Superior temporal gyrus (tissue), 1 donor: Measurements from ENCODE around the gene LRRC37A3.
A peak's percentile ranks its signal among the peaks of the same experiment; 100 is the strongest.
"Not testable (repeated sequence)": the region's sequence is repeated elsewhere in the genome, so short reads cannot be mapped to it uniquely, and the experiment has no call there.

Source experiments
- DNase-seq: peaks from one replicate; pipeline ENCODE4 v3.0.0-alpha.2; 2016; ENCODE audit errors: extremely low spot score

The LRRC37A3 gene

DNA sequence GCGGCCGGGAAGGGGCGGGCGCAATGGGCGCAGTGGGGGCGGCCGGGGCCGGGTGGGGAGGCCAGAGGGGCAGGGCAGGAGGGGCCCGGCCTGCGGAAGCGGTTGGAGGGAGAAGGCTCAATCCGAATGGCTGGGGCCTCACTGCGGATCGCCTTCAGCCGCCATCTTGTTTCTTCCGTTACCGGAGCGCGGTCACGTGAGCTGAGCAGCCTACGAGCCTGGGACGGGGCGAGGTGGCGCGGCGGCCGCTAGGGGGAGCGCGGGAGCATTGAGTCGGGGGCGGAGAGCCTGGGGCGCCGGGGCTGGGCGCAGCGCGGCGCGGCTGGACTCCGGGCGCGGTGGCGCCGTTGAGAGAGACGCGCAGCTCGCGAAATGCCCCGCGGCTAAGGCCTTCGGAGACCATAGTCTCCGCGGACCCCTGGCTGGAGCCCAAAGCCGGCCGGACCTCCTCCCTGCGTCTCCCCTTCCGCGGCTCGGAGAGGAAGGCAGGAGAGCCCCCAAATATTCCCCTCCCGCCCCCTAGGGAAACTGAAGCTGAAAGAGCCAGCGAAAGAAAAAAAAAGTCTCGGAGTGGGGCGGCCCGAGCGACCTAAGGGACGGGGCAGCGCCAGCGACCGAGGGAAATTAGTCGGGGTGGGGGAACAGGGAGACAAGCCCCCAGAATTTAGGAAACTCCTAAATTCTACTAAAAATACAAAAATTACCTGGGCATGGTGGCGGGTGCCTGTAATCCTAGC is at the start of gene LRRC37A3:
Gene LRRC37A3 (minus strand): TSS at position 190 of the 737 bp plus-strand sequence. CDS start 22,221 bp downstream, outside the sequence.
- DNase-seq: peak; percentile 99

DNA sequence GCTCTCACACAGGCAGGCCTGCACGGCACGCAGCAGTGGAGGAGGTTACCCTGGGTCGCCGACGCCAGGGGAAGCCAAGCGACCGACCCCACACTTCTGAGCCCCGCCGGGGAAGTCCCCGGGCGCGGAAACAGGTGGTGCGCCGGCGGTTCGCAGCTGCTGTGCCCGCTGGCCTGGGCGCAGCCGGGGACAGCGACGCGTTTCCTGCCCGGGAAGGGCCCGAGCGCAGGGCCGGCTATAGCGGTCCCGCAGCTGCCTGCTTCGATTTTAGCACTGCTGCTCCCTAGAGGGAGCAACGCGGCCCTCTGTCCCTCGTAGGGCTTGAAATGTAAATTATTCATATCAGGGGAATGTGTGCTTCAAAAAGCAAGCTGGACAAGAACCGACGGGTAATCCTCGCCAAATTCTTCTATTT is 46.6 kb upstream of the LRRC37A3 start:
- DNase-seq: not testable (repeated sequence)

DNA sequence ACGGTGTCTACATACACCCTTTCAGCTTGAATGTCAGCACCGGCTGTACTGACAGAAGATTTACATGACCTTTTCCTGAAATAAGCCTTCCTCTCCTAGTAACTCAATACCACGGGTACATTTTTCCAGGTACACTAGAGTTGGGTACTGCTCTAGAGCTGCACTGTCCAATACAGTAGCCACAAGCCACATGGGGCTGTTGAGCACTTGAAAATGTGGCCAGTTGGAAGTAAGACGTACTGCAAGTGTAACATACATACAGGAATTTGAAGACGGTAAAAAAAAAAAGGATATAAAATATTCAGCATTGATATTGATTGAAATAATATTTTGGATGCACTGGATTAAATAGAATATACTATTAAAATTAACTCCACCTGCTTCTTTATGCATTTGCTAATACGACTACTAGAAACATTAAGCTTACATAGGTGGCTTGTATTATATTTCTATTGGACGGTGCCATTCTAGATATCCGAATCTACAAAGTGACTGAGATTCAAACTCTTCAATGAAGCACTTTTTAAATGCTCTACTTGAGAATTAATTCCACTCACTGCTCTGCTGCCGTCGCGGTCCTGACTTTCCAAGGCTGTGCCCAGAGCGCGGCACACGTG is 46.1 kb upstream of the LRRC37A3 start:
- DNase-seq: not testable (repeated sequence)

DNA sequence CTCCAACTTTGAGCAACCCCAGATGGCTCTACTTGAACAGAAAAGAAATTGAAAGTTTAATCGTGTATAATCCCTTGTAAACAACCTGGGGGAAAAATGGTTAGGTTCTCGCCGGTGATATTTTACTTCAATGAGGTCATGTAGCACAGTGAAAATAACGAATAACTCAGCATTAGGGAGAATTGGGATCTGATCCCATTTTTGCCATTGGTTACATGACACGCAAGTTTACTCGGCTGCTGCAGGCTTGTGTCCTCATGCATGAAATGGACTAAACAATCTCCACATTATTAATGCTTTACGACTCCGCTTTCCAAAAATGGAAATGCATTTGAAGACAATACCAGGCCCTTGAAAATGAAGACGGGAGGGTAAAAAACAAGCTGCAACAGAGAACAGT is 45.5 kb upstream of the LRRC37A3 start:
- DNase-seq: no peak

DNA sequence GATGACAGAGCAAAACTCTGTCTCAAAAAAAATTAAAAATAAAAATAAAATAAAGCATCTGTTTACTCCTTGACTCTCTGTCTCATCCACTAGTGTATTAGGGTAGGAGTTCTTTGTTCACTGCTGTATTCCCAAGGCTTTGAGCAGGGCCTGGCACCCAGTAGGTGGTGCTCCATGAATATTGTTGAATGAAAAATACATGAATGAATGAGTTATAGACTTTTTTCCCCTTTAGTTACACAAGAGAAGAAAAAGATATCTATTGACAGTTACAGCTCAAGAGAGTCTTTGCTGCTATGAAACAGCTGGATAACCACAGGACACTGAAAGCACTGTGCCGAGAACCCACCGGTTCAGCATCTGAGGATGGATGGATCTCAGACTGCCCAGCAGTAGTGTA is 44.5 kb upstream of the LRRC37A3 start:
- not testable (repeated sequence) for DNase-seq

DNA sequence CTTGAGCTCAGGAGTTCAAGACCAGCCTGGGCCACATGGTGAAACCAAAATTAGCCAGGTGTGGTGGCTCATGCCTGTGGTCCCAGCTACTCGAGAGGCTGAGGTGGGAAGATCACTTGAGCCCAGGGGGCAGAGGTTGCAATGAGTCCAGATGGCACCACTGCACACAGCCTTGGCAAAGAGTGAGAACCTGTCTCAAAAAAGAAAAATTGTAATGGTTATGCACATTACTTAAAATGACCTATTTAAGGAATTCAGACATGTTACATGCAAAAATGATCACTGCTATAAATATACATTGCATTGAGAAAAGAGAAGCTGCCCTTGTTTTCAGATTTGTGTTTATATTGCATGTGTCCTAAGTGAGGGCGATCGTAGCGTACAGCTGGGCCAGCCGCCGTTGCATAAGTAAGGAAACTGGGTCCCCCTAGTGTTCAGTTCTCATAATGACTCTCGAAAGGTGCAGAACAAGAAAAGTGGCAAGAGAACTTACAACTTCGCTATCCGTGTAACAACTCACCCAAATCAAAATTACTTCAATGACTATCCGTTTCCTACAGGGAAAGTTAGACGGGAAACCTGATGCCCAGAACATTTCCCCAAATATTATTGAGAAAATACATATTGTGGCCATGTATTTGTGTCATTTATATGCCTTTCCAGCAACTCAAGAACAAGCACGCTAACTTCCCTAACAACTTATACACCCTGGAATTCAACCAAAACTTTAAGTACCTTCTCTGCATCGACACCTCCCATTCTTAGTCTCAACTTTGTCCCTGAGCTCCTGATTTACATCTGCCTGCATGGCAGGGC is 42.5 kb upstream of the LRRC37A3 start:
- peak; percentile 88 for DNase-seq

DNA sequence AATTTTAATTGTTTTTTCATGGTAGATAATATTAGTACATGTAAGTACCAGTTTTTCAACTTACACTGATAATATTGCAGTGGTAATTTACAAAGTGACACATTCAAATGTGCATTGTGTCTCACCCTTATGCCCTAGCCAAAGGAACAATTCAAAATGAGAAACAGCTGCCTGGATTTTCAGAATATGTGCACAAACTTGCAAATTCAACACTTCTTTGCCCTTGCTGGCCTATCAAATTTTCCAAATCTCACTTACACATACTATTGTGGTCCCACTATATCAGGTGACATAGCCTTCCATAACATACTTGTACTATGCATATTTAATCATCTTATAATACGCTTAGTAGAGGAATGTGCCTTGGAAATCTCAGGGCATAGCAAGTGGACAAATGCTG is 32.6 kb upstream of the LRRC37A3 start:
- no peak for DNase-seq

DNA sequence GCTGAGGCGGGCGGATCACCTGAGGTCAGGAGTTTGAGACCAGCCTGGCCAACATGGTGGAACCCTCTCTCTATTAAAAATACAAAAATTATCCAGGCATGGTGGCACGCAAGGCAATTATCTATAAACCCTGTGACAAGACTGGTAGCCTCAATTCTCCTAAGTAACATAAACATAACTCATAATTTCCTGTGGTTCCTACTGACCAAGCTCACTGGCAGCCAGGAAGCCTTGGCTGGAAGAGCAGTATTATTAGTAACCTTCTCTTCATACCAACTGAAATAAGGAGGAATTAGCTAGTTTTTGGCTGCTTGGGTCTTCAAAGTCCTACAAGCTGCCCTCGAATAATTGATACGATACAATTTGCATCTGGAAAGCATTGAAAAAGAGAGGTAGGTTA is 31.6 kb upstream of the LRRC37A3 start:
- DNase-seq: no peak

DNA sequence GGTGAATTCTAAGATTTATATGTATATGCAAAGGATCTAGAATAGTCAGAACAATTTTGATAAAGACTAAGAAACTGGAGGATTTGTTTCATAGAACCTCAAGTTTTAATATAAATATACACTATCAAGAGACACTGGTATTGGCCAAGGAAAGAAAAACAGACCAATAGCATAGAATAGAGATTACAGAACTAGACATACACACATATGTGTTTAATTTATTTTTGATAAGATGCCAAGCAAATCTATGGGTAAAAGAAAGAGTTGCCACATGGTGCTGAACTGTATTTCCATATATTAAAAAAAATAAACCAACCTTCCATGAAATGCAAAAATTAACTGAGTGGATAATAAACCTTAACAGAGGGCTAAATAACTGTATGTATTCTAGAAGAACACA is 27.9 kb upstream of the LRRC37A3 start:
- no peak for DNase-seq

DNA sequence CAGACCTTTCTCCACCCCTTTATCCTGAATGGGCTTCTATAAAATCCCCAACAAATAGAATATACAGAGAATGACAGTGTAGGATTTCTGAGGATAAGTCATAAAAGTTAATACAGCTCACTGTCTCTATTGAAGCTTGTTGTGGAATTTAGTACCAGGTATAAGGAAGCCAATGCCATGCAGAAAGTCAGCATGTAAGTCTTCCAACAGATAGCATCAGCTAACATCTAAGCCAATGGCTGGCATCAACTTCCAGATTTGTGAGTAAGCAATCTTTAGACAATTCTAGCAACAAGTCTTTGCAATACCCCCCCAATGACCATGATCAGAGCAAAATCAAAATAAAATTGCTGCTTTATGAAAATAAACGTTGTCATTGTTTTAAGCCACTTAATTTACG is 22.5 kb upstream of the LRRC37A3 start:
- DNase-seq: no peak

DNA sequence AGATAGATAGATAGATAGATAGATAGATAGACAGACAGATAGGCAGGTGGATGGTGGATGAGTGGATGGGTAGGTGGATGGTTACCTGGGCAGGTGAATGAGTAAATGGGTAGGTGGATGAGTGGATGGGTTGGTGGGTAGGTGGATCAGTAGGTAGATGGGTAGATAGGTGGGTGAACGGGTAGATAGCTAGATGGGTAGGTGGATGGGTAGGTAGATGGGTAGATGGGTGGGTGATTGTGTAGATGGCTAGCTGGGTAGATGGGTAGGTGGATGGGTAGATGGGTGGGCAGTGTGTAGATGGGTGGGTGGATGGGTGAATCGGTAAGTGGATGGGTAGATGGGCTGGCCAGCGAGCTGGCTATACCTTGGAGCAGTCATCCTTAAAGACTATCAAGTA is 21.8 kb upstream of the LRRC37A3 start:
- DNase-seq: no peak

DNA sequence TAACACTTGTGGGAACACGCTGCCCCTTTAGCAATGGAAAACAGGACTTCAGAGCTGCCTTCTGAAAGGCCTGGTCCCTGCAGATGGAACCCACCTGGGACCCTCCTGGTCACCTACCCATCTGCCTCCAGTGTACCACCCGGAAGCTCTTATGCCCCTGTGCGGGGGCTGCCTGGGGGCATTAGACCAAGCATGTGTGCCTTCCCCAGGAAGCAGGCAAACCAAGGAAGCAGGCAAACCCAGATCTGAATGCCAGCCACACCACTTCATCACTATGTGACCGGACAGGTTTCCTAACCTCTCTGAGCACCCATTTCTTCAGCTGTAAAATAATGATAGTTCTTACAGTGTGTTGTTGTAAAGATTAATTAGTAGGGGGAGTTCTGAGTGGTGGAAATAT is 20.8 kb upstream of the LRRC37A3 start:
- no peak for DNase-seq

DNA sequence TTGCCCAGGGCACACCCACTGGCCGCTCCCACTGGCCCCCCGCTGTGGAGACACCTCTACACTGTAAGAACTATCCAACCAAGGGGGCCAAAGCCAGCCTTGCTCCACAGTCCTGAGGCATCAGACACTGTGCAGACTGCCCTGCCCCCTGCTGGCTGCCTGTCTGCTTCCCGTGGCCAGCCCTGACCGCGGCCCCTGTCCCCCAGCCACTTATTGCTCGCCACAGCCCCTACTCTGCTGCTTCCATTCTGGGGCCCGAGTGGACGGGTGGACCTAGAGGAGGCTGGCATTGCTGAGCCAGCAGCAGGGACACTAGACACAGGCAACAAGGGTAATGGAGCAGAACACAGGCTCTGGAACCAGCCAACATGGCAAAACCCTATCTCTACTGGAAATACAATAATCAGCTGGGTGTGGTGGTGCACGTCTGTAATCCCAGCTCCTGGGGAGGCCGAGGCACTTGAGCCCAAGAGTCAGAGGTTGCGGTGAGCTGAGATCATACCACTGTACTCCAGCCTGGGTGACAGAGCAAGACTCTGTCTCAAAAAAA is 19.7 kb upstream of the LRRC37A3 start:
- no peak for DNase-seq

DNA sequence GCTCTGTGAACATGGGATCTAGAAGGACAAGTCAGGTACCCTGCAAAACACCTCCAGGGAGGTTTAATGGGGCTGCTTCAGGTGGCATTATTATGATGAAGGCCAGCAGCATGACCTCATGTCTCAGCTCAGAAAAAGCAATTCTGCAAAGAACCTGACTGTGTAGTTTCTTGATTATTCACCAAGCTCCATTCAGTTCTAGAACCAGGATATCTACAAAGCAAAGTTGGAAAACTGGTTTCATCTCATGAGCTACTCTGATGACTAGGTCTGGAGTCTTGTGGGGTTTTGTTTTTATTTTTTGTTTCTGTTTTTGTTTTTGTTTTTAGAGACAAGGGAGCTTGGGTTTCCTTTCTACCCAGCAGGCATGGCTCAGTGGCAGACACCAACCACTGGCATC is 19.0 kb upstream of the LRRC37A3 start:
- DNase-seq: no peak

DNA sequence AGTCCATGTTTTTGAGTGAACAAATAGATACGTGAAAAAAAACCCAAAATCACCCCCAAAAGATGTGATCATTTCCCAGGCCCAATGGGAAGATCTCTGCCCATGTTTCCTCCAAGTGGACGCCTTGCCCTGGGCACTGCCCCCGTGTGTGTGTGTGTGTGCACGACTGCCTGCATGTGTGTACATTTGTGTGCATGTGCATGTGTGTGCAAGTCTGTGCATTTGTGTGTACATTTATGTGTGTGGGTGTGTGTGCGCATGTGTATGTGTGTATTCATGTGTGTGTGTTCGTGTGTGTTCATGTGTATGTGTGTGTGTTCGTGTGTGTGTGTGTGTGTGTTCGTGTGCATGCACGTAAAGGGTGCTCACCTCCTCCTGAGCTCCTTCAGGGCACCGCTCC is 16.8 kb upstream of the LRRC37A3 start:
- DNase-seq: no peak

DNA sequence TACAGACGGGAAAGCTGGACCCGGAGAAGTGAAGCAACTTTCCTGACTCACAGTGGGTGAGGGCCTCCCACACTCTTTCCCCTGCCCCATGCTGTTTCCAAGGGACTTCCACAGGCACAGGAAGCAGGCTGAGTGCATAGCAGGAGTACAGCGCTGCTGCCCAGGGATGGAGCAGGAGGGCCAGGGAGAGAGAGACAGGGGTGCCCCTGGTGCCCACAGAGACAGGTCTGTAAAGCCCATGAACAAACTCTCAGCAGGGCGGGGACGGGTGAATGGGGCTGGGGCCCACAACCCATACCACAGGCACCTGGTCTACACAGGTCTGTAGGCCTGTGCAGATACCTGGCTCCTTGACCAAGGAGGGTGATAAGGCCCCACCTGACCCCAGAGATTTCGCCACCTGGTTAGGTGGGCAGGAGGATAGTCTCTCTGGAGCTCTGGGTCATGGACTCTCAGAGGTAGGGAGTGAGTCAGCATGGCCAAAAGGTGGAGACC is 15.1 kb upstream of the LRRC37A3 start:
- not testable (repeated sequence) for DNase-seq

DNA sequence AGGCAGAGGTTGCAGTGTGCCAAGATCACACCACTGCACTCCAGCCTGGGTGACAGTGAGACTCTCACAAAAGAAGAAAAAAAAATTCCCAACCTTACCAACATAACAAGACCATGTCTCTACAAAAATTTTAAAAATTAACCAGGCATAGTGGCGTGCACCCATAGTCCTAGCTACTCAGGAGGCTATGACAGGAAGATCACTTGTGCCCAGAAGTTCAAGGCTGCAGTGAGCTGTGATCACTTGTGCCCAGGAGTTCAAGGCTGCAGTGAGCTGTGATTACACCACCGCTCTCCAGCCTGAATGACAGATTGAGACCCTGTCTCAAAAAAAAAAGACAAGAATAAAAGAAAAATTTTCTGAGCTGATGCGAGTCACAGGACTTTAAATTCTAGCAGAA is 13.6 kb upstream of the LRRC37A3 start:
- DNase-seq: not testable (repeated sequence)

DNA sequence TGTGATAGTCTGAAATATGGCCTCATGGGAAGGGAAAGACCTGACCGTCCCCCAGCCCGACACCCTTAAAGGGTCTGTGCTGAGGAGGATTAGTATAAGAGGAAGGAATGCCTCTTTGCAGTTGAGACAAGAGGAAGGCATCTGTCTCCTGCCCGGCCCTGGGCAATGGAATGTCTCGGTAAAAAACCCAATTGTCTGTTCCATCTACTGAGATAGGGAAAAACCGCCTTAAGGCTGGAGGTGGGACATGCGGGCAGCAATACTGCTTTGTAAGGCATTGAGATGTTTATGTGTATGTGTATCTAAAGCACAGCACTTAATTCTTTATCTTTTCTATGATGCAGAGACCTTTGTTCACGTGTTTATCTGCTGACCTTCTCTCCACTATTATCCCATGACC is 11.1 kb upstream of the LRRC37A3 start:
- DNase-seq: not testable (repeated sequence)

DNA sequence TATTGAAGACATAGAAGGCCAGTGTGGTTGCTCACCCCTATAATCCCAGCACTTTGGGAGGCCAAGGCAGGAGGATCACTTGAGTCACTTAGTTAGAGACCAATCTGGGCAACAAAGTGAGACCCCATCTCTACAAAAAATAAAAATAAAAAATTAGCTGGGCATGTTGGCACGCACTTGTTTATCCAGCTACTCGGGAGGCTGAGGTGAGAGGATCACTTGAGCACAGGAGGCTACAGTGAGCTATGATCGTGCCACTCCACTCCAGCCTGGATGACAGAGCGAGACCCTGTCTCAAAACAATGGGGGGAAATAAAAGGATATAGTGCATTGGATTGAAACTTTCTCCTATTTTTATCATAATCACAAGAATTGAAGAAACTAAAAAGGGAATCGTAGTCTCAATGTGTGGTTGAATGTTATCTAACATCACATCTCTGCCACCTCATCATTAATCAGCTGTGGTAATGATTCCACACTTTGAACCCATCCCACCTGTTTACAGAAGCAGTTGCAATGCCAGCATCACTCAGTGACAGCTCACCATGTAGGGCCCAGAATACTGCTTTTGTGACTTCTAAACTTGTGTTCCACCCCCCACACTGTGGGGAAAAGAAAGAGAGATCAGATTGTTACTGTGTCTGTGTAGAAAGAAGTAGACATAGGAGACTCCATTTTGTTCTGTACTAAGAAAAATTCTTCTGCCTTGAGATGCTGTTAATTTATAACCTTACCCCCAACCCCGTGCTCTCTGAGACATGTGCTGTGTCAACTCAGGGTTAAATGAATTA is 10.3 kb upstream of the LRRC37A3 start:
- DNase-seq: not testable (repeated sequence)

DNA sequence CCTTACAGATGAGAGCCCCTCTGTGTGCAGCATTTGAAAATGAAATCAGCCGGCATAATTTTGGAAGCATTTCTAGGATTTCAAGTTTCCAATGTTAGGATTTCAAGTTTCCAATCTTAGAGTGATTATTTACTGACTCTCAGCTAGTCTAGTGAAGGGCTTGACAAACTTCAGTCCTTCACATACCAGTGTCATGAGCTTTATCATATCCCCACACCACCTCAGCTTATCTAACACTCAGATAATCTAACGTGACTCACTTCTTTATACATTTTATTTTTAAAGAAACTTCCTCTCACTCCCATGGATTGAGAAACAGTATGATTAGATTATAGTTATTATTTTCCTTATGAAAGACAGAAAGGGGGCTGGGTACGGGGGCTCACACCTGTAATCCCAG is 9.4 kb upstream of the LRRC37A3 start:
- DNase-seq: not testable (repeated sequence)

DNA sequence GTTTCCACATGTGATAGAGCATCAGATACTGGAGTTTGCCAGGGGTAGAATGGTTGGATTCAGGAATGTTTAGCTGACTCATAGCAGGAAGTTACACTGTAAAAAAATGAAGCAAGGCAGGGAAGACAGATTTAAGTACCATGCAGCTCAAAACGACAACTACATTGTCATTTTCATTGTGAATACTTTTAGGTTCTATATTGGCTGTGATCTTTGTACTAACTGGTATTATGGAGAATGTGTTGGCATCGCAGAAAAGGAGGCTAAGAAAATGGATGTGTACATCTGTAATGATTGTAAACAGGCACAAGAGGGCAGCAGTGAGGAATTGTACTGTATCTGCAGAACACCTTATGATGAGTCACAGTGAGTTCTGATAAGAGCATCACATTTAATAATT is 8.2 kb upstream of the LRRC37A3 start:
- peak; percentile 86 for DNase-seq
